Neural progenitor cell (in vitro differentiated cells): ENCODE results near the gene CACNB4. TPM values are rescaled to one million over a fixed set of nuclear protein-coding genes. Genes with fewer than 3 reads are reported as not detected.

Experiments used
- DNase-seq: peaks from one replicate; pipeline ENCODE4 v3.0.0-alpha.2; 2016; ENCODE audit warnings: low spot score
- H2AFZ ChIP-seq: fragments of 200-600 bp; sonication (generic); replicated peaks from 2 replicates; pipeline ENCODE4 v1.6.1; 2016; ENCODE audit warnings: antibody characterized with exemption
- H3F3A ChIP-seq: fragments of 200-600 bp; sonication (generic); 2 replicates; pipeline ENCODE4 v1.6.1; 2016; ENCODE audit warnings: antibody characterized with exemption, low read depth
- H3K27ac ChIP-seq: fragments of 200-600 bp; sonication (generic); 2 replicates; pipeline ENCODE4 v1.5.1; 2016; ENCODE audit warnings: mild to moderate bottlenecking
- H3K27me3 ChIP-seq: fragments of 200-600 bp; sonication (generic); 2 replicates; pipeline ENCODE4 v1.6.1; 2016; ENCODE audit warnings: mild to moderate bottlenecking, moderate library complexity
- H3K36me3 ChIP-seq: fragments of 200-600 bp; sonication (generic); 2 replicates; pipeline ENCODE4 v1.5.1; 2016
- H3K4me1 ChIP-seq: fragments of 200-600 bp; sonication (generic); 2 replicates; pipeline ENCODE4 v1.6.1; 2016; ENCODE audit warnings: mixed run types
- H3K4me2 ChIP-seq: fragments of 200-600 bp; sonication (generic); 2 replicates; pipeline ENCODE4 v1.6.1; 2016
- H3K4me3 ChIP-seq: fragments of 200-600 bp; sonication (generic); 2 replicates; pipeline ENCODE4 v1.5.1; 2016
- H3K79me2 ChIP-seq: fragments of 200-600 bp; sonication (generic); 2 replicates; pipeline ENCODE4 v1.6.1; 2016; ENCODE audit warnings: low read depth
- H3K9ac ChIP-seq: fragments of 200-600 bp; sonication (generic); 2 replicates; pipeline ENCODE4 v1.6.1; 2016
- H3K9me3 ChIP-seq: fragments of 200-600 bp; sonication (generic); 2 replicates; pipeline ENCODE4 v1.5.1; 2016; ENCODE audit warnings: low read depth
- H4K20me1 ChIP-seq: fragments of 200-600 bp; sonication (generic); 2 replicates; pipeline ENCODE4 v1.6.1; 2016; ENCODE audit warnings: low read depth
- H3K27ac Mint-ChIP-seq: 3 replicates; pipeline ENCODE4 v1.8.0; 2021; ENCODE audit warnings: mixed read lengths
- H3K27me3 Mint-ChIP-seq: 2 replicates; pipeline ENCODE4 v1.8.0; 2022; ENCODE audit warnings: low read depth, mild to moderate bottlenecking, inconsistent platforms, moderate library complexity, mixed read lengths; ENCODE audit not compliant: insufficient read depth
- H3K36me3 Mint-ChIP-seq: 3 replicates; pipeline ENCODE4 v1.8.0; 2021; ENCODE audit warnings: mixed read lengths
- H3K4me1 Mint-ChIP-seq: 3 replicates; pipeline ENCODE4 v1.8.0; 2021; ENCODE audit warnings: mixed read lengths
- H3K4me3 Mint-ChIP-seq: 3 replicates; pipeline ENCODE4 v1.8.0; 2021; ENCODE audit warnings: mild to moderate bottlenecking, moderate library complexity, mixed read lengths
- H3K9me3 Mint-ChIP-seq: 3 replicates; pipeline ENCODE4 v1.8.0; 2020; ENCODE audit warnings: mixed read lengths
- CTCF ChIP-seq: fragments of 200-600 bp; sonication (generic); IDR thresholded peaks from 2 replicates; pipeline ENCODE4 v1.5.1; 2017; ENCODE audit warnings: antibody characterized with exemption, mild to moderate bottlenecking
- EZH2 ChIP-seq: fragments of 200-600 bp; sonication (generic); IDR thresholded peaks from 2 replicates; pipeline ENCODE4 v1.6.1; 2017; ENCODE audit warnings: antibody characterized with exemption, mild to moderate bottlenecking, moderate library complexity
- EZH2phosphoT487 ChIP-seq: fragments of 200-600 bp; sonication (generic); IDR thresholded peaks from 2 replicates; pipeline ENCODE4 v1.6.1; 2017; ENCODE audit warnings: antibody characterized with exemption
- total RNA-seq: library from RNA; depleted of rRNA; stranded (reverse); fragments of >200 nt; gene quantifications from 2 replicates; pipeline ENCODE4 v1.2.3, GENCODE V29; 2015; ENCODE audit warnings: low replicate concordance

CACNB4 gene
- total RNA-seq, 1 donor from 2014 or later = 14.2 TPM

GRCh38 chr2:151837926-151838325, 260.9 kb downstream of the CACNB4 start:
- Histone ChIP-seq H3K4me1 (no peaks in the 10 kb centered on the region), H3K27ac (no peak overlapping the region), H3K4me2 (no peak overlapping the region), H3K36me3 (no peaks in the 10 kb centered on the region), H3K4me3 (no peak overlapping the region), H4K20me1 (no peaks in the 10 kb centered on the region), H3K9ac (no peak overlapping the region), H3F3A (no peaks in the 10 kb centered on the region), H3K27me3 (no peaks in the 10 kb centered on the region), H3K79me2 (no peaks in the 10 kb centered on the region), H2AFZ (no peak overlapping the region), H3K9me3 (no peaks in the 10 kb centered on the region)
- TF ChIP-seq EZH2 = no peak
- no peak for TF ChIP-seq EZH2phosphoT487
- TF ChIP-seq CTCF = no peak
- Mint-ChIP-seq H3K36me3 (peaks cover 2% of the 10 kb centered on the region), H3K4me3 (no peak overlapping the region), H3K4me1 (no peaks in the 10 kb centered on the region), H3K27ac (no peak overlapping the region), H3K9me3 (no peaks in the 10 kb centered on the region), H3K27me3 (no peaks in the 10 kb centered on the region)
- no peak for DNase-seq

GRCh38 chr2:151833984-151834383, 264.9 kb downstream of the CACNB4 start:
- Mint-ChIP-seq H3K36me3 (no peaks in the 10 kb centered on the region), H3K4me3 (no peak overlapping the region), H3K27ac (no peak overlapping the region), H3K4me1 (no peaks in the 10 kb centered on the region), H3K27me3 (no peaks in the 10 kb centered on the region), H3K9me3 (no peaks in the 10 kb centered on the region)
- Histone ChIP-seq H3K36me3 (no peaks in the 10 kb centered on the region), H3F3A (no peaks in the 10 kb centered on the region), H3K9ac (no peak overlapping the region), H3K9me3 (no peaks in the 10 kb centered on the region), H2AFZ (no peak overlapping the region), H3K79me2 (no peaks in the 10 kb centered on the region), H3K27ac (no peak overlapping the region), H3K4me2 (no peak overlapping the region), H3K4me1 (no peaks in the 10 kb centered on the region), H3K27me3 (no peaks in the 10 kb centered on the region), H3K4me3 (no peak overlapping the region), H4K20me1 (no peaks in the 10 kb centered on the region)
- TF ChIP-seq CTCF = no peak
- no peak for TF ChIP-seq EZH2
- no peak for TF ChIP-seq EZH2phosphoT487
- no peak for DNase-seq

- H3K27ac ChIP-seq = no peak overlapping the region
- peaks cover 22% of the 10 kb centered on the region for H3K79me2 ChIP-seq
- H3K9me3 ChIP-seq = no peaks in the 10 kb centered on the region
- no peak for DNase-seq
- peaks cover 16% of the 10 kb centered on the region for H4K20me1 ChIP-seq
- Mint-ChIP-seq H3K27ac (no peak overlapping the region), H3K4me1 (peaks cover 19% of the 10 kb centered on the region), H3K4me3 (no peak overlapping the region), H3K27me3 (peaks cover 2% of the 10 kb centered on the region), H3K36me3 (no peaks in the 10 kb centered on the region), H3K9me3 (no peaks in the 10 kb centered on the region)
- no peaks in the 10 kb centered on the region for H3F3A ChIP-seq
- no peaks in the 10 kb centered on the region for H3K36me3 ChIP-seq
- no peak overlapping the region for H3K4me2 ChIP-seq
- no peaks in the 10 kb centered on the region for H3K27me3 ChIP-seq
- no peak overlapping the region for H2AFZ ChIP-seq
- no peak overlapping the region for H3K9ac ChIP-seq
- TF ChIP-seq EZH2 = no peak
- TF ChIP-seq CTCF = no peak
- TF ChIP-seq EZH2phosphoT487 = no peak
- no peak overlapping the region for H3K4me3 ChIP-seq
- H3K4me1 ChIP-seq = peaks cover 13% of the 10 kb centered on the region
These were observed 267.9 kb downstream of the CACNB4 start for GRCh38 chr2:151830961-151831360.
